Pancreas (tissue), 10 donors: ENCODE data around the gene NGB. TPM values are rescaled to one million over a fixed set of nuclear protein-coding genes. Genes with fewer than 3 reads are reported as not detected.

ENCODE experiments used
- ATAC-seq, 4 donors: fragments of 200-7000 bp; cut with Tn5 transposase; one replicate each; pipeline versions ENCODE4 v1.8.0 to v1.9.1; 2020; ENCODE audit warnings: mild to moderate bottlenecking in 4 of 4, moderate library complexity in 4 of 4
- DNase-seq, 6 donors: peaks; one replicate each; pipeline ENCODE4 v3.0.0-alpha.2; 2020
- FAIRE-seq: peaks from 2 replicates; lab custom pipeline; 2012; peaks lifted over from hg19 to GRCh38; lab: Jason Lieb, UNC
- H3K27ac ChIP-seq, 4 donors: fragments of 200-600 bp; sonication (generic); 1 replicate in 3 of 4; 2 replicates in 1 of 4; pipeline versions ENCODE4 v1.5.0 to v1.8.0; 2020
- H3K27me3 ChIP-seq, 4 donors: fragments of 200-600 bp; one replicate each; pipeline ENCODE4 v1.8.0; 2021
- H3K36me3 ChIP-seq, 3 donors: fragments of 200-600 bp; sonication (generic) in 1 of 3; one replicate each; pipeline versions ENCODE4 v1.5.0 to v1.8.0; 2020 to 2021
- H3K4me1 ChIP-seq, 3 donors: fragments of 200-600 bp; one replicate each; pipeline ENCODE4 v1.8.0; 2021
- H3K4me3 ChIP-seq, 4 donors: fragments of 200-600 bp; sonication (generic) in 2 of 4; one replicate each; pipeline versions ENCODE4 v1.5.0 to v1.8.0; 2020 to 2021
- H3K9me3 ChIP-seq, 4 donors: fragments of 200-600 bp; one replicate each; pipeline ENCODE4 v1.8.0; 2021
- CTCF ChIP-seq, 4 donors: fragments of 200-600 bp; sonication (generic) in 3 of 4; IDR thresholded peaks; one replicate each; pipeline versions ENCODE4 v1.5.0 to v1.8.0; 2021; ENCODE audit warnings: antibody characterized with exemption in 4 of 4
- WGBS, 2 donors: extraction: QIAGEN DNeasy Blood & Tissue Kit; methylation state at CpG; one replicate each; pipeline ENCODE4 v1.1.7; 2013; 5-methylcytosine and 5-hydroxymethylcytosine counted together
- intact Hi-C, 3 donors: fragments of 100-400 bp; cut with DNase I; formaldehyde crosslinking; loops; one replicate each; pipeline versions ENCODE4 v1.11.1 to v1.14.2; 2022
- polyA plus RNA-seq, 2 donors: library from polyadenylated mRNA; stranded (reverse); fragments of 200-250 nt; gene quantifications; one replicate each; pipeline ENCODE4 v1.2.3, GENCODE V29; 2013
- total RNA-seq, 6 donors: library from RNA; stranded (reverse); fragmentation: NEBNext Ultra II Directional in 4 of 6; extraction: Animal tissue kit (Norgen Biotek cat#: 25700) in 4 of 6; gene quantifications; one replicate each; pipeline versions ENCODE4 v1.2.1 to v1.2.4, GENCODE V29; 2021 to 2023
- donor health status: healthy with polysubstance abuse.
- donor health status: DM: no; HTN: no; CAD: no; lungs with moderate emphysema.
- donor health status: DM: no; HTN: no; CAD: no.
- donor health status: control.
- donor health status: control.
- donor health status: Bipolar disorder and iron deficiency.
- donor health status: DM: yes; HTN: yes; CAD: no.
- donor health status: DM: no; HTN: no; CAD: no.
- donor health status: DM: no; HTN: no; CAD: no.
- donor health status: DM: yes; HTN: yes; CAD: no.

Gene NGB
- total and polyA plus RNA-seq, 8 donors = 0.13 to 3.4 (median 0.37) TPM; not detected in 3

GRCh38 chr14:77265187-77265515, 5.9 kb downstream of the NGB start:
- no peak for TF ChIP-seq CTCF (IDR thresholded peaks at IDR 0.05)
- Histone ChIP-seq H3K27ac (no peak overlapping the region), H3K9me3 (no peaks in the 10 kb centered on the region), H3K4me3 (no peak overlapping the region), H3K36me3 (no peaks in the 10 kb centered on the region), H3K4me1 (no peaks in the 10 kb centered on the region), H3K27me3 (no peaks in the 10 kb centered on the region)
- DNase-seq (peak in 2 of 6 donors; percentile 22 to 30), ATAC-seq (no peak), FAIRE-seq (no peak)
- intact Hi-C loops = no loop called here
- WGBS, 2 donors = 73 to 82% methylated on average over 2 of the region's 2 CpGs

- no peak for TF ChIP-seq CTCF (IDR thresholded peaks at IDR 0.05)
- Histone ChIP-seq H3K36me3 (no peaks in the 10 kb centered on the region), H3K4me3 (no peak overlapping the region), H3K27me3 (no peaks in the 10 kb centered on the region), H3K9me3 (no peaks in the 10 kb centered on the region), H3K4me1 (no peaks in the 10 kb centered on the region), H3K27ac (no peak overlapping the region)
- DNase-seq (peak in 2 of 6 donors; percentile 22 to 36), ATAC-seq (no peak), FAIRE-seq (no peak)
- intact Hi-C loops = no loop called here
- WGBS, 2 donors = 82 to 90% methylated on average over 16 of the region's 16 CpGs
Measured at GRCh38 chr14:77264466-77265186, 6.4 kb downstream of the NGB start.

- WGBS, 2 donors = 56 to 57% methylated on average over 10 of the region's 10 CpGs
- H3K27me3 ChIP-seq = no peaks in the 10 kb centered on the region
- H3K4me1 ChIP-seq = no peaks in the 10 kb centered on the region
- no peak overlapping the region for H3K27ac ChIP-seq
- no peaks in the 10 kb centered on the region for H3K36me3 ChIP-seq
- intact Hi-C loops = no loop called here
- DNase-seq (peak in 1 of 6 donors; percentile 34), ATAC-seq (peak in 2 of 4 donors; percentile 42 to 51), FAIRE-seq (no peak)
- no peak for TF ChIP-seq CTCF (IDR thresholded peaks at IDR 0.05)
- no peaks in the 10 kb centered on the region for H3K9me3 ChIP-seq
- H3K4me3 ChIP-seq = no peak overlapping the region
Measured at GRCh38 chr14:77260631-77261030, 10.4 kb downstream of the NGB start.

GRCh38 chr14:77260199-77260598, 10.8 kb downstream of the NGB start:
- ATAC-seq (no peak), DNase-seq (no peak), FAIRE-seq (no peak)
- TF ChIP-seq CTCF (IDR thresholded peaks at IDR 0.05) = no peak
- Histone ChIP-seq H3K36me3 (no peaks in the 10 kb centered on the region), H3K27me3 (no peaks in the 10 kb centered on the region), H3K4me3 (no peak overlapping the region), H3K4me1 (no peaks in the 10 kb centered on the region), H3K27ac (no peak overlapping the region), H3K9me3 (no peaks in the 10 kb centered on the region)
- WGBS, 2 donors = 77 to 91% methylated on average over 11 of the region's 11 CpGs
- intact Hi-C loops = no loop called here

GRCh38 chr14:77259025-77259715, 11.8 kb downstream of the NGB start:
- H3K9me3 ChIP-seq = no peaks in the 10 kb centered on the region
- H3K4me1 ChIP-seq = no peaks in the 10 kb centered on the region
- 44 to 53% methylated on average over 11 of the region's 11 CpGs for WGBS, 2 donors
- intact Hi-C loops = no loop called here
- H3K4me3 ChIP-seq = no peak overlapping the region
- FAIRE-seq (no peak), DNase-seq (peak in 1 of 6 donors; percentile 41), ATAC-seq (no peak)
- no peaks in the 10 kb centered on the region for H3K27me3 ChIP-seq
- H3K36me3 ChIP-seq = no peaks in the 10 kb centered on the region
- TF ChIP-seq CTCF (IDR thresholded peaks at IDR 0.05) = no peak
- H3K27ac ChIP-seq = no peak overlapping the region
